CD4-positive, alpha-beta memory T cell (primary cell): ENCODE measurements around the gene PTPN11. TPM values are rescaled to one million over a fixed set of nuclear protein-coding genes. Genes with fewer than 3 reads are reported as not detected.
A peak's percentile ranks its signal among the peaks of the same experiment; 100 is the strongest.

ENCODE experiments used
- CTCF ChIA-PET: fragments of 350-600 bp; sonication (Branson Sonifier 250); formaldehyde crosslinking; loops from one replicate; lab custom pipeline; 2021; ENCODE audit warnings: inconsistent platforms; ENCODE audit not compliant: partially characterized antibody; lab: Charles Lee
- POLR2A ChIA-PET: fragments of 350-600 bp; sonication (Branson Sonifier 250); formaldehyde crosslinking; loops from one replicate; lab custom pipeline; 2021; ENCODE audit not compliant: partially characterized antibody; lab: Charles Lee
- DNase-seq, 5 donors: peaks; one replicate each; pipeline versions ENCODE4 v3.0.0 to v3.0.0-alpha.2; 2020 to 2022; ENCODE audit warnings: mixed read lengths in 1 of 5
- H3K27ac ChIP-seq: one replicate; pipeline ENCODE4 v1.7.0; 2013; ENCODE audit warnings: low read depth, low read length
- H3K27me3 ChIP-seq: 2 replicates; pipeline ENCODE4 v1.7.0; 2013; ENCODE audit warnings: mild to moderate bottlenecking, low read length, moderate library complexity; ENCODE audit not compliant: insufficient read depth
- H3K36me3 ChIP-seq: 2 replicates; pipeline ENCODE4 v1.7.0; 2013; ENCODE audit warnings: mild to moderate bottlenecking, low read length, moderate library complexity; ENCODE audit not compliant: insufficient read depth
- H3K4me1 ChIP-seq: 2 replicates; pipeline ENCODE4 v1.7.0; 2013; ENCODE audit warnings: mild to moderate bottlenecking, low read length, moderate library complexity; ENCODE audit not compliant: insufficient read depth
- H3K4me3 ChIP-seq, 2 donors: one replicate each; pipeline ENCODE4 v1.7.0; 2013; ENCODE audit warnings: low read length in 2 of 2, mild to moderate bottlenecking in 1 of 2
- H3K9me3 ChIP-seq, 2 donors: one replicate each; pipeline ENCODE4 v1.7.0; 2013; ENCODE audit warnings: low read length in 2 of 2, control low read depth in 1 of 2; ENCODE audit not compliant: control insufficient read depth in 1 of 2
- H3K27ac Mint-ChIP-seq, 7 donors: one replicate each; pipeline ENCODE4 v1.8.0; 2020 to 2021; ENCODE audit warnings: mixed read lengths in 7 of 7, mild to moderate bottlenecking in 6 of 7, inconsistent platforms in 3 of 7, moderate library complexity in 3 of 7
- H3K27me3 Mint-ChIP-seq, 2 donors: one replicate each; pipeline ENCODE4 v1.8.0; 2020 to 2021; ENCODE audit warnings: mixed read lengths in 2 of 2
- H3K36me3 Mint-ChIP-seq, 2 donors: one replicate each; pipeline ENCODE4 v1.8.0; 2020 to 2021; ENCODE audit warnings: mixed read lengths in 2 of 2, inconsistent platforms in 1 of 2, mild to moderate bottlenecking in 1 of 2
- H3K4me1 Mint-ChIP-seq, 4 donors: one replicate each; pipeline ENCODE4 v1.8.0; 2020 to 2021; ENCODE audit warnings: mixed read lengths in 4 of 4, mild to moderate bottlenecking in 1 of 4
- H3K4me3 Mint-ChIP-seq, 8 donors: one replicate each; pipeline ENCODE4 v1.8.0; 2020 to 2021; ENCODE audit warnings: mixed read lengths in 8 of 8, mild to moderate bottlenecking in 7 of 8, moderate library complexity in 6 of 8, inconsistent platforms in 3 of 8
- H3K9me3 Mint-ChIP-seq, 8 donors: one replicate each; pipeline ENCODE4 v1.8.0; 2020 to 2021; ENCODE audit warnings: mixed read lengths in 8 of 8, mild to moderate bottlenecking in 5 of 8, inconsistent platforms in 3 of 8, moderate library complexity in 1 of 8
- intact Hi-C: fragments of 100-400 bp; cut with micrococcal nuclease; formaldehyde crosslinking; loops from one replicate; pipeline ENCODE4 v1.15.1; 2023
- polyA plus RNA-seq, 2 donors: library from polyadenylated mRNA; unstranded; fragments of 300-500 nt; fragmentation: Illumina TruSeq; gene quantifications; one replicate each; pipeline ENCODE4 v1.2.3, GENCODE V29; 2021
- total RNA-seq, 2 experiments: library from RNA; stranded (reverse); gene quantifications; one replicate each; pipeline ENCODE4 v1.2.3, GENCODE V29; 2021

The PTPN11 gene
- total and polyA plus RNA-seq, 4 experiments from 2014 or later = 45.3 to 72.2 (median 52.4) TPM

DNA sequence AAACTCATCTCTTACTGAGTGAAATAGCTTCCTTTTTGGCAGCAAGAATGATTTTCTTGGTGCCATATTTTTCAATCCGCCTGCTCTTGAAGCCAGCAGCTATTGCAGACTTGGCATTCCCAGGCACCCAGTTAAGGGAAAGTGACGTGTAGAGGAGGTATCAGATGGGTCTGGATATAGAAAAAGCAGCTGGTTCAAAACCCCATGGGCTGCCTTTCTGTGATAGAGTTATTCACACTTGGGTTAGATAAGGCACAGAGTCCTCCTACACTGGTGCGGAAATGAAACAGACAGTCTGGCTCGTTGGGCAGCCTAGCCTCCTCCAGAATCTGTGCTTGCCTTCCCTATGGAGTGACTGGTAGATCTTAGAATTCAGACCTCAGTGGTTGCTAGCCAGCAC, 62.2 kb downstream of the PTPN11 start:
- H3K27ac ChIP-seq = no peak overlapping the region
- Mint-ChIP-seq H3K27me3 (no peaks in the 10 kb centered on the region), H3K4me1 (peaks cover 0 to 3% (median 3%) of the 10 kb centered on the region in 4 donors), H3K9me3 (no peaks in the 10 kb centered on the region), H3K4me3 (no peak overlapping the region), H3K36me3 (peaks cover 87 to 88% of the 10 kb centered on the region in 2 donors), H3K27ac (no peak overlapping the region)
- intact Hi-C loops = no loop called here
- DNase-seq = no peak
- H3K27me3 ChIP-seq = no peaks in the 10 kb centered on the region
- peaks cover 60% of the 10 kb centered on the region for H3K36me3 ChIP-seq
- H3K9me3 ChIP-seq = no peaks in the 10 kb centered on the region
- H3K4me1 ChIP-seq = no peaks in the 10 kb centered on the region
- ChIA-PET POLR2A (no interaction called here), CTCF (no interaction called here)
- H3K4me3 ChIP-seq = no peak overlapping the region

DNA sequence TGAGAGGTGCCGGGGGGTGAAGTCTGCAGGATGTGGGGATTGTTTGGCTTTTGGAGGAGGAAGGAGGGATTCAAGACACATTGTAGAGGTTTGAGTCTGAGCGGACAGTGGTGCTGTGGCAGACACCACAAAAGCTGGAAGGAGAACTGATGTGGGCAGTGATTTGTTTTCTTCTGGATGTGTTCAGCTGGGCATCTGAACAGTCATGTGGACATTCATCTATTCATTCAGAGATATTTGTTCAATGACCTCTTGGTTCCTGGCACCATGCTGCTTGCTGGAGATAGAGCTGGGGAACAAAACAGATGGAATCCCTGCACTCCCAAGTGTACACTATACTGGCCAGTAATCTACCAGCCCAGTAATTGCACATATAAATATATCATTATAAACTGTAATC, 64.0 kb downstream of the PTPN11 start:
- Histone ChIP-seq H3K36me3 (peaks cover 62% of the 10 kb centered on the region), H3K27ac (no peak overlapping the region), H3K27me3 (no peaks in the 10 kb centered on the region), H3K9me3 (no peaks in the 10 kb centered on the region), H3K4me1 (no peaks in the 10 kb centered on the region), H3K4me3 (no peak overlapping the region)
- ChIA-PET POLR2A (no interaction called here), CTCF (no interaction called here)
- DNase-seq = no peak
- peak overlapping the region in 2 of 7 donors; percentile 42 to 79 for H3K27ac Mint-ChIP-seq
- peaks cover 88 to 89% of the 10 kb centered on the region in 2 donors for H3K36me3 Mint-ChIP-seq
- no peaks in the 10 kb centered on the region for H3K9me3 Mint-ChIP-seq
- no peaks in the 10 kb centered on the region for H3K27me3 Mint-ChIP-seq
- no peak overlapping the region for H3K4me3 Mint-ChIP-seq
- intact Hi-C loops = no loop called here
- peaks cover 0 to 3% (median 3%) of the 10 kb centered on the region in 4 donors for H3K4me1 Mint-ChIP-seq

DNA sequence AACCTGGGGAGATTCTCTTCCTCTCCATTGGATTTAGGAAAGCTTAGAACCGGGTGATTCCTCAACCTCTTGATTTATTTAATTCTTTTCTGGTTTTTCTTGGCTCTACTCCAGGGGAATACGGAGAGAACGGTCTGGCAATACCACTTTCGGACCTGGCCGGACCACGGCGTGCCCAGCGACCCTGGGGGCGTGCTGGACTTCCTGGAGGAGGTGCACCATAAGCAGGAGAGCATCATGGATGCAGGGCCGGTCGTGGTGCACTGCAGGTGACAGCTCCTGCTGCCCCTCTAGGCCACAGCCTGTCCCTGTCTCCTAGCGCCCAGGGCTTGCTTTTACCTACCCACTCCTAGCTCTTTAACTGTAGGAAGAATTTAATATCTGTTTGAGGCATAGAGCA, 67.6 kb downstream of the PTPN11 start:
- DNase-seq = no peak
- Histone ChIP-seq H3K4me3 (no peak overlapping the region), H3K36me3 (peaks cover 50% of the 10 kb centered on the region), H3K27ac (no peak overlapping the region), H3K4me1 (no peaks in the 10 kb centered on the region), H3K27me3 (no peaks in the 10 kb centered on the region), H3K9me3 (no peaks in the 10 kb centered on the region)
- Mint-ChIP-seq H3K36me3 (peaks cover 79 to 86% of the 10 kb centered on the region in 2 donors), H3K9me3 (no peaks in the 10 kb centered on the region), H3K4me1 (peaks cover 0 to 3% (median 1%) of the 10 kb centered on the region in 4 donors), H3K27me3 (no peaks in the 10 kb centered on the region), H3K27ac (peak overlapping the region in 1 of 7 donors; percentile 18), H3K4me3 (no peak overlapping the region)
- POLR2A ChIA-PET = no interaction called here
- intact Hi-C loops = no loop called here
- CTCF ChIA-PET = no interaction called here

DNA sequence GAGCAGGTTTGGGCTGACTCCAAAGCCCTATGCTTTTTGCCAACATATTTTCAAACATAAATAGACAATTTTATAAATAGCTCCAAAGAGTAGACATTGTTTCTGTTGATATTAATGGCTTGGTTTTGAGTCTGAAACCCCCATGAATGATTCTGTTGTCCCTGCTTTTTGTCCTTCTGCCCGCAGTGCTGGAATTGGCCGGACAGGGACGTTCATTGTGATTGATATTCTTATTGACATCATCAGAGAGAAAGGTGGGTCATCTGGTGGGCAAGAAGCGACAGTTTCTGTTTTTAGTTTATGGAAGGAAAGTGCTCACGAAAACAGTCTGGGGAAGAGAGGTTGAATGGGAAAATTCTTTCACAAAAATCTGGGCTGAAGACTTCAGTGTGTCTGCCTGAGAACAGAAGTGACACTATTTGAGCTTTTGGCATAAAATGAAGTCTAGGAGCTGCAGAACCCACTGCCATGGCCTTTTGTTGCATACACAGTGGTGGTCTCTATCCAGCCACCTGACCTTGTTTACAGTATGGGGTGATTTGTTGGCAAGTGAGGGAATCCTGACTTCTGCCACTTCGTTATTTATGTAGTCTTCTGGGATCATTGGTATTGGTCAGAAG, 69.6 kb downstream of the PTPN11 start:
- Histone ChIP-seq H3K27me3 (no peaks in the 10 kb centered on the region), H3K9me3 (no peaks in the 10 kb centered on the region), H3K27ac (no peak overlapping the region), H3K4me3 (no peak overlapping the region), H3K4me1 (no peaks in the 10 kb centered on the region), H3K36me3 (peaks cover 41% of the 10 kb centered on the region)
- no peak overlapping the region for H3K4me3 Mint-ChIP-seq
- no peaks in the 10 kb centered on the region for H3K9me3 Mint-ChIP-seq
- peaks cover 74 to 87% of the 10 kb centered on the region in 2 donors for H3K36me3 Mint-ChIP-seq
- H3K27ac Mint-ChIP-seq = peak overlapping the region in 1 of 7 donors; percentile 30
- intact Hi-C loops = no loop called here
- H3K4me1 Mint-ChIP-seq = no peaks in the 10 kb centered on the region
- POLR2A ChIA-PET = no interaction called here
- CTCF ChIA-PET = no interaction called here
- no peak for DNase-seq
- H3K27me3 Mint-ChIP-seq = no peaks in the 10 kb centered on the region

DNA sequence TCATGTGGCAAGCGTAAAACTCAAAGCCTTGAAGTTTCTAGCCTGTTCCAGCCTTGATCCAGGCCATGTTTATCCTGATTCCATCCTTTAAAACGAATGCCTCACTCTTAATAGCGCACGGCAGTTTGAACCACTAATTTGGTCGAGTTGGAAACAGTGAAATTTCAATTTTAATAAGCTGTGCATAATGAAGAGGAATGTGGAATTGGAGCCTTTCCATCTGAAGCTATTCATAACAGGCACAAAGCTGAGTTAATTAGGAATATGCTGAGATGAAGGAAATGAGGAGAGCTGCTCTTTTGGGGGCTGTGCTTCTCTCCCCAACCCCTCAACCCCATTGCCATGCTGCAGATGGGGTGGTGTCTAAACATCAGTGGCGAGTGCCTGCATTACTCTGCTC, 70.7 kb downstream of the PTPN11 start:
- Mint-ChIP-seq H3K27me3 (no peaks in the 10 kb centered on the region), H3K9me3 (no peaks in the 10 kb centered on the region), H3K4me1 (peaks cover 0 to 1% (median 0%) of the 10 kb centered on the region in 4 donors), H3K4me3 (no peak overlapping the region), H3K27ac (no peak overlapping the region), H3K36me3 (peaks cover 68 to 84% of the 10 kb centered on the region in 2 donors)
- no peak for DNase-seq
- intact Hi-C loops = no loop called here
- H3K27ac ChIP-seq = no peak overlapping the region
- H3K36me3 ChIP-seq = peaks cover 36% of the 10 kb centered on the region
- no peaks in the 10 kb centered on the region for H3K27me3 ChIP-seq
- no peaks in the 10 kb centered on the region for H3K9me3 ChIP-seq
- ChIA-PET CTCF (no interaction called here), POLR2A (no interaction called here)
- no peaks in the 10 kb centered on the region for H3K4me1 ChIP-seq
- no peak overlapping the region for H3K4me3 ChIP-seq

DNA sequence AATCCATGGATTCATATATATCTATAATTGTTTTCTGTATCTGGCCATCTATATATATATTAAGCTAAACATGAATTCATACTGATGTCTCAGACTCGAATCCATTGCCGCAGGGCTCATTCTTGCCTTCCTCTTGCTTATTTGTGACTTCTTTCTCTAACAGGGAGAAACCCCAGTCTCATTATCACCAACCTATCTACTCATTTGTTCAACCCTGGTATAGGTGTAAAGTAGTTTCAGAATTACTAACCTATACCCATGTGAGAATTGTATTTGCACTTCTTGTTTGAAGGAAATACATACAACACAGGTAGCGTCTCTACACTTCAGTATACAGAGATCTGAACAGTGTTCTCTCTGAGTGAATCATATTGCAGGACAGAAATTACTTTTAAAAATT, 77.7 kb downstream of the PTPN11 start:
- no peak for DNase-seq
- Mint-ChIP-seq H3K4me3 (no peak overlapping the region), H3K27ac (peak overlapping the region in 4 of 7 donors; percentile 12 to 77 (median 48)), H3K9me3 (no peaks in the 10 kb centered on the region), H3K36me3 (peaks cover 55 to 67% of the 10 kb centered on the region in 2 donors), H3K27me3 (no peaks in the 10 kb centered on the region), H3K4me1 (peaks cover 0 to 7% (median 3%) of the 10 kb centered on the region in 4 donors)
- no peaks in the 10 kb centered on the region for H3K27me3 ChIP-seq
- H3K27ac ChIP-seq = no peak overlapping the region
- POLR2A ChIA-PET = no interaction called here
- no peaks in the 10 kb centered on the region for H3K9me3 ChIP-seq
- intact Hi-C loops = no loop called here
- peaks cover 12% of the 10 kb centered on the region for H3K36me3 ChIP-seq
- no peaks in the 10 kb centered on the region for H3K4me1 ChIP-seq
- CTCF ChIA-PET = no interaction called here
- H3K4me3 ChIP-seq = no peak overlapping the region

DNA sequence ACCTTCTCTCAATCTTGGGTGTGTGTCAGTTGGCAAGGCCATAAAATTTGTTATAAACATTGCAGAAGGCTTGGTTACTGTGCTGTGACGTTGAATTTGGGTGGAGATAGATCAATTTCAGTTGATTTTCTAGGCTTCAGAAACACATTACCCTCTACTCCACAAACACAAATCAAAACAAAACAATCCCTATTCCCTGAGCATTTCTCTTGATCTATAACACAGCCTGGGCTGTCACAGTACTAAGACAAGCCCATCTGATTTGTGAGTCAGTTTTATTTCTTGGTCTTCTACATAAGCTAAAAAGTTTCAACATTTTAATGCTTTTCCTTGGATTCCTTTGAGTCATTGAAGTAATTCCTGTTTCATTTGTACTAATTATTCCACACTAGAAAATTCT, 79.8 kb downstream of the PTPN11 start:
- H3K4me1 Mint-ChIP-seq = peaks cover 0 to 7% (median 3%) of the 10 kb centered on the region in 4 donors
- DNase-seq = no peak
- Histone ChIP-seq H3K9me3 (no peaks in the 10 kb centered on the region), H3K4me1 (no peaks in the 10 kb centered on the region), H3K4me3 (no peak overlapping the region), H3K27ac (no peak overlapping the region), H3K27me3 (no peaks in the 10 kb centered on the region), H3K36me3 (peaks cover 10% of the 10 kb centered on the region)
- peaks cover 61 to 67% of the 10 kb centered on the region in 2 donors for H3K36me3 Mint-ChIP-seq
- intact Hi-C loops = no loop called here
- H3K9me3 Mint-ChIP-seq = no peaks in the 10 kb centered on the region
- H3K27me3 Mint-ChIP-seq = no peaks in the 10 kb centered on the region
- no peak overlapping the region for H3K4me3 Mint-ChIP-seq
- ChIA-PET POLR2A (no interaction called here), CTCF (no interaction called here)
- peak overlapping the region in 4 of 7 donors; percentile 19 to 83 (median 35) for H3K27ac Mint-ChIP-seq
